GM18909 (cell line): ENCODE measurements around the gene BEND3.
"Not testable (repeated sequence)": the region's sequence is repeated elsewhere in the genome, so short reads cannot be mapped to it uniquely, and the experiment has no call there.

ENCODE experiments used
- ATAC-seq: cut with Tn5 transposase; IDR thresholded peaks from one replicate; pipeline ENCODE4 v1.9.1; 2021; ENCODE audit warnings: mild to moderate bottlenecking; ENCODE audit not compliant: unreplicated experiment, poor library complexity

The BEND3 gene

DNA sequence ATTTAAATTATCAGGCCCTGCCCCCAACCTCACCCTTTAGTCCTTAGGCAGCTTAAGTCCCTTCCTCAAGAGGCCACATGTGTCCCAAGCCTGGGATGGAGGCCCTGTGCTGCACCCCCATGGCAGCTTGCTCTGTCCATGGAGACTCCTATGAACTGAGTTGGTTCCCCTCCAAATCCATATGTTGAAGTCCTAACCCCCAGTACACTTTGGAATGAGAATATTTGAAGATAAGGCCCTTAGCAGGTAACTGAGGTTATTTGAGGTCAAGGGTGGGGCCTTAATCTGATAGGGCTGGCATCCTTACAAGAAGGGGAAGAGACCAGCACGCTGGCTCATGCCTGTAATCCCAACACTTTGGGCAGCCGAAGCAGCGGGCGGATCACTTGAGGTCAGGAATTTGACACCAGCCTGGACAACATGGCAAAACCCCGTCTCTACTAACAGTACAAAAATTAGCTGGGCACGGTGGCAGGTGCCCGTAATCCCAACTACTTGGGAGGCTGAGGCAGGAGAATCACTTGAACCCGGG is 6.7 kb upstream of the BEND3 start:
- no peak for ATAC-seq

DNA sequence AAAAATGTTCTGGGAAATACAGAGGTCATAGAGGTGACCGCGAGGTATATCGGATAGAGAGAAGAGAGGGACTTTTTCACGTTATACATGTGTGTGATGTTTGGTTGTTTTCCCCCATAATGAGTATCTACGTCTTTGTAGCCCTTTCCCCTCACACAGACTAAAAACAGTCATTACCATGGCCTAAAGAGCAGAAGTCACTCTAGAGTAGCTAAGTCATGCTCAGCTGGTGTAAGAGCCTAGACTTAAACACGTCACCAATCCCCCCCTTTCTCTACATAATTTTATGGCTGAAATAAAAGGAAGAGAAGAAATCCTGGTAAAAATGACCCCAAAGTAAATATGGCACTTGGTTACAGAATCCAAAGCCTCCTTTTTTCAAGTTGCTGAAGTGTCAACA is 6.0 kb upstream of the BEND3 start:
- no peak for ATAC-seq

DNA sequence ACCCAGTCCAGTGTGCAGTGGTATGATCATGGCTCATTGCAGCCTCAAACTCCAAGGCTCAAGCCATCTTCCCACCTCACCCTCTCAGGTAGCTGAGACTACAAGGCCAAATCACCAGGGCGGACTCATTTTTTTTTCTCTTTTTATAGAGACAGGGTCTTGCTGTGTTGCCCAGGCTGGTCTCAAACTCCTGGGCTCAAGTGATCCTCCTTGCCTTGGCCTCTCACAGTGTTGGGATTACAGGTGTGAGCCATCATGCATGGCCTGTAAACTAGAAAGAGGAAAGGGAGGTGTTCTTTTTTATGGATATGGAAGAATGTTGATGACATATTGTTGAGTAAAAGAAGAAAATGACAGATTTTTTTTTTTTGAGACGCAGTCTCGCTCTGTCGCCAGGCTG is 5.1 kb upstream of the BEND3 start:
- no peak for ATAC-seq

DNA sequence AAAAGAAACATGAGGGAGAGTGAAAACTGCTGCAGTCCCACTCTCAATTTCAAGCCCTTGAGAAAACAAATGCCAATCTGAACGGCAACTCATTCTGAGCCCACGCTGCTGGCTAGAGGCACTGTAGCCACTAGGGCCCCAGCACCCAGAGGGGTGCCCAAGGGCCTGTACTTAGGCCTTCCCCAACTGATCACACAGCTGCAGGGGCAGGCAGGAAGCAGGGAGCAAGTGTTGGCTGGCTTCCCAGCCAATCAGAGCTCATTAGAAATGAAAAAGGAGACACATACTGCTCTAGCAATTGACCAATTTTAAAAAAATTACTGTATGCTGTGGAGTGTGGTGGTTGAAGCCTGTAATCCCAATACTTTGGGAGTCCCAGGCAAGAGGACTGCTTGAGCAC is 3.7 kb upstream of the BEND3 start:
- no peak for ATAC-seq

DNA sequence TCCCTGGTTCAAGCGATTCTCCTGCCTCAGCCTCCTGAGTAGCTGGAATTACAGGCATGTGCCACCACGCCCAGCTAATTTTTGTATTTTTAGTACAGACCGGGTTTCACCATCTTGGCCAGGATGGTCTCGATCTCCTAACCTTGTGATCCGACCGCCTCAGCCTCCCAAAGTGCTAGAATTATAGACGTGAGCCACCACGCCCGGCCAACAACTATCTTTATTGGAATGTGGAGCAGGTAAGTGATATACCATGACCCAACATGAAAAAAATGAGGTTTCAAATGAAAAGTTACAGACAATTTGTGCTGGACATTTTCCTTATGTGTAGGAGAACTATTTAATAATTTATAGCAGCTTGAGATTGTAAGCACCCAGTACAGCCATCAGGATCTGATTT is 3.2 kb upstream of the BEND3 start:
- not testable (repeated sequence) for ATAC-seq

DNA sequence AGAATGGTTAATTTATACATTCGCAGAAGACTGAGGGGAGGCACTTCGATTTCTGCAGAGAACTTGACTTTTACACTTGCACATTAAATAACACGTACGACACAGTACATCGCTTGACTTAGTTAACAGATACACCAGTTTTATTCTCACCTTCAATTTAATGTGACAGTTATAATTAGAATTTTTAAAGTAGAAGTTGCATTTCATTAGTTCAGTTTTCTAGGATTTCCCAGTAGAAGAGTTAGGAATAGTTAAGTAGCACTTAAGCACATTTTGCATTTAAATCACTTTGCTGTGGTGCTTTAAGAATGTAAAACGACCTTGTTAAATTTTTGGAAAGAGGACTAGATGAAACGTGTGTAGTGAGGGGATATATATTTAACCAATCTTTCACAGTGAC is 1.6 kb upstream of the BEND3 start:
- no peak for ATAC-seq

DNA sequence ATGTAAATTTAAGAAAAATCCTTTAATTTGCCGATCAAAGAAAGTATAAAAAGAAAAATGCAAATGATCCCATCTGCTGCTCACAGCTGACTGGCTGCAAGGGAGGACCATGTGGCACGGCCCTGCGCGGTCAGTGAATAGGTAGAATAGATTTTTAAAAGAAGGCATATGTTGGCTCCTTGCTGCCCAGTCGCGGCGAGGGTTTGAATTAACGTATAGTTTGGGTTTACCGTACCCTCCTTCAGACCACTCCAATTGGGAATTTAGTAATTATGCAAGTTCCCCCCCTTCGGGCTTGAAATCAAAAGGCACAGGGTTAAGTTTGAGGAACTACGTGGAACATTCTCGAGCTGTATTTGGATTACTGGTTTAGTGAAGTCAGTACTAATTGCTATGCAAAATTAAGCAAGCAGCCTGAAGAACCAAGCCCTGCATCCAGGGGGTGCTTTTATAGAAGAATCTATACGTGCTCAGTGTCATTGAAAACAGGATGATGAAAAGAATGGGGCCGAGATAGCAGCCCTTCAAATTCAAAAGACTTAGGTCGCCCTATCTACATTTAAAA is 1.1 kb upstream of the BEND3 start:
- no peak for ATAC-seq

DNA sequence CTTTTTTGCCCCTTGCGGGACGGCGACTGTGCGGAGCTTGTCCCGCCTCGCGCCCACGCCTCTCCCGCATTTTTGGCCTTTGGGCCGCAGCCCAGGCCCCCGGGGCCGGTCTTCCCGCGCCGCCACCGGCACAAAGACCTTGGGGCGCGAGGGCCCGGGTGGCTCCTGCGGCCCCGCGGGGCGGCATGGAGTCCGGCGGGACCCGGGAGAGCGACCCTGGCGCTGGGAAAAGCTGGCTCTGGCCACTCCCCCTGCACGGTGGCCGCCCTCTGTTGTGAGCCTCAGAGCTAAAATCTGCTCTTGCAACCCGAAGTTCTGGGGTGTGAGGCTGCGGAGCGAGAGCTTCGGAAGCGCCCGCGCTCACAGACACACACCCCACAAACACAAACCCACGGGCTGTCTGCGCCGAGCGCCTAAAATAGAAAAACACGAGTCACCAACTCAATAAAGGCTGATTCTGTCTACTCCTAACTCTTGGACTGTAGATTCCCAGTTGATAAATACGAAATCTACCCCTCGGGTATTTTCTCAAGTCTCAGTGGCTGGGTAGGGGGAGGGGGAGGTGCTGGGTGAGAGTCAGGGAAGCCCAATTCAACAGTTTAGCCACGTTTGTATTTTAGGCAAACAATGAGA is 496 bp upstream of the BEND3 start:
- ATAC-seq, result peak; percentile 0

DNA sequence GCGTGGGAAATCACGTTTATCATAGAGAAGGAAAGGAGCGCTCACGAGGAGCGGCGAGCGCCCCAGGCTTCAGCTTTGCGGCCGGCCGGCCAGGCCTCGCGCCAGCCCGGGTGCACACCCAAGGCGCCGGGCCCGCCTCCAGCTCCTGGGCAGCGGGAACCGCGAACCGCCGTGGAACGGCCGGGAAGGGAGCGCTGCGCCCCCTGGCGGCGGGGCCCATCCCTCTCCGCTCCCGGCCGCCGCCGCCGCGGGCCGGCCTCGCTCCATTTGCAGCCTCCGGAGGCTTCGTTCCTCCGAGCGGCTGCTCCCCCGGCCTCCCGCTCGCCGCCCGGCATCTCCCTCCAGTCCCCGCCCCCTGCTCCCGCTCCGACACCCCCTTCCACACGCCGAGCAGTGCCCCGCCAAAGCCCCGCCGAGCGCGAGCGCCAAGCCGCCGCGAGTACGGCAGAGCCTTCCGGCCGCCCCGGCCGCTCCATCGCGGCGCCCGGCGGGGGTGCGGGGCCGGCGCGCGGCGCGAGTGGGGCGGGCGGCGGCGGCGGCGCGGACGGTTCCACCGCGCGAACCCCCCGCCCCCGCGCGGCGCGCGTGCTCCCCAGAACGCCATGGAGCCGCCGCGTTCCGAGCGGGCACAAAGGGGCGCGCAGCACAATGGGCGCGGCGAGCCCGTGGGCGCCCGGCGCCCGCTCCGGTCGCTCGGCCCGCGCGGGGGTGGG is 946 bp downstream of the BEND3 start:
- peak; percentile 76 for ATAC-seq

DNA sequence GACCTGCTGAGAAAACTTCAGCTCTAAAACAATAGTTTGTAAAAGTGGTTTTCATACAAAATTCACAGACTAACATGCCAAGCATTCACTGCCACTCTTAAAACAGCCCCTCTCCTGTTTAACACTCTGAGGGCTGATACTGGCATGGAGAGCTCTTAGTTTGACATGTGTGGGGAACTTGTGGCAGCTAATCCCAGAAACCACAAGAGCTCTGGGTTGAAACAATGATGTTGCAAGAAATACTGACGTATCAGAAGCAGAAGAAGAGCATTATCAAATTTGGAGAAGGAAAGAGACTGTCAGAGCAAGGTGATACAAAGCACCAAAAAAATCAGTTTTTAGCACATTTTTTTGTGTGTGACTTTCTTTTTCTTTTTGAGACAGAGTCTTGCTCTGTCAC is 5.1 kb downstream of the BEND3 start:
- ATAC-seq, result no peak

DNA sequence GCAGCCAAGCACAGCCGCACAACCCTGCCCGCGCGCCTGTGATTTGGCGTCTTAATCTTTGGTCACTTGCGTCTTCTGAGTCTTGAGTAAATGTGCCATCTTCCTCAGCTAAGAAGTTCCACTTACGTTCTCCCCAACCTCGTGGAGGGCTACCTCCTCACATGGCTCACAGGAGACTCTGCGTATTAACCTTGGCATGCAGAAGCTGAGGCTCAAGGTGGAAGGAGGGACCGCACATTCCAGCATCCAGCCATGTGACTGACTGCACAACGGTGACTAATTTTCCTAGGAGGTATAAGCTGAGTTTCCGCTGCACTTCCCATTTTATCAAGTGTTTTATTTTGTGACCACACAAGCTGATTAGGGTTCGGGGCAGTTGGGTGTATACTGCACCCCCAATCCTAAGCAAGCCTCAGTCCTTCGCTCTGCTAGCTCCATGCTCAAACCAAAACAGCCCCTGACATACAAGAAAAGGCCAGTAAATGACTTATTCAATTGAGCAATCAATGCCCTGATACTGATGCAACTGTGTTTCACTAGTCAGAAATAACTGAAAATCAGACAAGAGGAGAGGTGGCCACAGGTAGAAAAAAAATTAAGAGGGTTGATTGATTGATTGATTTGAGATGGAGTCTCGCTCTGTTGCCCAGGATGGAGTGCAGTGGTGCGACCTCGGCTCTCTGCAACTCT is 7.0 kb downstream of the BEND3 start:
- ATAC-seq, result no peak

DNA sequence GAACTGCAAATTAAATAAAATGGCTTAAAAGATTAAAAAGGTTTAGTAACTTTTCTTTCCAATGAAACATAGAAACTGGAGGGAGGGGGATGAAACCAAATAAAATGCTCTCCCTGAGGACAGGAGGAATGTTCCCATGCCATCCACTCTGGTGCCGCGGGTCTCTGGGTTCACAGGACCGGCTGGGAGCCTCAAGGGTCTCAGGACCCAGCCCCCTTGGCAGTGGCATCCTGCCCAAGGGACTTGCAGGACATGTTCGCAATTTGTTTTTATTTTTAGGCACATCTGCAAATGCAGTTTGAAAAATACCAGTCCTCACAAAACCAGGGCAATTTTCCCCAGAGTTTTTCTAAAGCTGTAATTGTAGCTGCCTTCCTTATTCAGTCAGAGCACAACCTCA is 7.5 kb downstream of the BEND3 start:
- ATAC-seq, result no peak

DNA sequence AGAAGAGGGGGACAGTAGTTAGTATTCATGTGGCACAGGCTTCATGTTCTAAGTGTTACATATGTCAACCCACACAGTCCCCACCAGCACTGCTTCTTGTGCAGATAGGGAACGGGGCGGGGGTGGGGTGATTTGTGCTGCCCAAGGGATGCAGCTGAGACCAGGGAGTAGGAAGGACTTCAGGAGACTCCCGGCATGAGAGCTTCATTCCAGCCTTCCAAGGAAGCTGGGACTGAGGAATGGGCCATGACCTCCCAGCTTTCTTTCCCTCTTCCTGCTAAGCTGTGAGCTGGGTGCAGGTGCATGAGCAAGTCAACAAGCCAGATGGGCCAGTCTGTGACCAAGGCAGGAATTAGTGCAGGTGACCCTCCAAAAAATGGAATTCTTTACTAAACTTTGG is 9.2 kb downstream of the BEND3 start:
- no peak for ATAC-seq

DNA sequence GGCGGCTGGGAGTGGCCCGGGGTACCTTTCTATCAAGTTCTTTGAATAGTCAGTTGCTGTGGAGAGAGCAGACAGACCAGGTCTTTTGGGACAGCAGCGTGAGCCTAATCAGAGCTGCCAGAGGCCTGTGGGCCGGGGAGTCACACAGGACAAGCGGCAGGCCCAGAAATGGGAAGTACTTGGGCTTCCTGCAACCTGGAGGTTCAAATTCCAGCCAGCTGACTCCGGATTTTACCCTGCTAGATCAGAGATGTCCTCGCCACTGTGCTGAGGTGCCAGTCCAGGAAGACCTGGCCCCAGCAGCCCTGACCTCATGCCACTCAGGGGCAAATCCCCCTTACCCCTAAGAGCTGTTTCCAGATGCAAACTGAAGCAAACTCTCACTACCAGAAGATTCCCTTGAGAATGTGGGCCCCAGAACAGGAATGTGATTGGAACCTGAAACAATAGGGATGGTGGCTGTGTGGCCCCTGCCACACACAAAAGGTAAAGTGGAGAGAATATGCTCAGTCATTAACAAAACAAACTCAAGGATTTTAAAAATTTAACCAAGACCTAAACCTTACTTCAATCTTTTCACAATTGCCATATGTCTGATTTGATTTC is 9.7 kb downstream of the BEND3 start:
- no peak for ATAC-seq

DNA sequence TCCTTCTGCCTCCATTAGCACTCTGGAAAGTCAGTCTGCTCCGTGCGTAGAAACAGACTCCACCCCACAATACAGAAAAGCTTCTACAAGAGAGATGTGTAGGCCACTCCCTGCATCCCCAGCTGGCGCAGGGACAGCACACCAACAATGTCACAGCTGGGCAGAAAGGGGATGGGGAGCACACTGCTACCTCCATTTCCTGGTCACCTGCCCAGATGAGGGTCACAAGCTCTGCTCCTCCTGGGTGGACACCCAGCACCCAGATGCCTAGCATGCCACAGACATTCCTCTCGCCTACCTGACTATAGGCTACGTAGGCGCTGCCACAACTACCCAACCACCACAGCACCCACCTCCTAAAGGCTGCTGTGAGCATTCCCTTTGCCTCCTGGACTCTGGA is 12.2 kb downstream of the BEND3 start:
- ATAC-seq, result no peak

DNA sequence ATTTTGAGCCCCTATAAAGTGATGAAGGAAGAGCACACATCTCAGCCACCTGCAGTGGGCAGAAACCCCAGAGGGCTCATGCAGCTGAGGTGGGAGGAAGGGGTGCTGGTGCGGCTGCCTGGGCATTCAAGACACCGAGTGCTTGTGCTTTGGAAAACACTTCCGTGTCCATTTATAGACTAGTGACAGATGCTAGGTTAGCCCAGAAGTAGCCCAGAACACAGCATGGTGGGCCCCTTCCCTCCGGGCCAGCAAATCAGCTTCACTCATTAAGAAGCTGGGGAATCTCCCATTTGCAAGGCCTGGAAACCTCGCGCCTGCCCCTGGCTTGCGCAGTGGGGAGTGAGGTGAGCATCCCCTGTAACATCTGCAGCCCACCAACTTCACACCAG is 12.9 kb downstream of the BEND3 start:
- no peak for ATAC-seq

DNA sequence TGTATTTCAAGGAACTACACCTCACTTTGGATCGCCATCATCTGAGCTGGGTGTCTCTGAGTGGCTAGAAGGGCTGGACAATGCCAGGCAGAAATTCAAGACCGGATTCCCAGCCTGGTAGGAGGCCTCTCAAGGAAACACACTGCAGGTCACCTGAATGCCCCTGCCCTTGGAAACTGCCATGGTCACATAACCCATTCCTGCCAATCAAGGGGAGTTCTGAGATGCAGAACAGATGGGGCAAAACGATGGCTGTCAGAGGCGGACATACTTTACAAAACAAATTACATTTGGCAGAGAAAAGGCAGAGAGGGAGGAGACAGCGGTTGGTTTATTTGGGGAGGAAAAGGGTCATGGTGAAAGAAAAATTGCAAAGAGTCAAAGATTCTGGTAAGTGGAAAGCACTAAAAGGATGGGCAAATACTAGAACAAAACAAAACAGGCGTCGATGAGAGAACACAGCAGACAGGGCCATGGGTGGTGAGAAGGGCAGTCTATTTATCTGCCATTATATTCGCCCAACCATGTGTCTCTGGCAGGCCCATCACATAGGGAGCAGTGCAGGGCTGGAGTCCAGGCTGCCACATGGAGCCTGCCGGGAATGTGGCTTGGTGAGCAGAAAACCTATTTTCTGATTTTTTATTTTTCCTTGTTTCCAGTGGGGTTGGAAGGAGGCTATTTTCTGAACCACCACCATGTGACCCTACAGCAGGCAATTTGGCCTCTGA is 13.5 kb downstream of the BEND3 start:
- no peak for ATAC-seq

DNA sequence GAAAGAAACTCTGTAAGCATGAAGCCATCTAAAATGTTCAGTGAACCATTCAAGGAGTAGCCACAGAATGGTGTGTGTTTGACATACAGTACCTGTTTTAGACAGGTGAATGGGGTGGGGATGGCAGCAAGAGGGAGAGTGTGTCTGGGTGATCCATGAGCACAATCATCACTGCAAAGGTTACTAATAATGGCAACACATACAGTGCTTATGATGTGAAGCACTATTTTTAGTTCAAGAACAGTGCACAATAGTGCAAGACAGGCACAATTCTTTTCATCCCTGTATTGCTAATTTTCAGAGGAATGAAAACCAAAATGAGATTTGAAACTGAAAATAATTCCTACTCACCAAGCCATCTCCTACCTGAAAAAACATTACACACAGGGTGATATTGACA is 14.1 kb downstream of the BEND3 start:
- no peak for ATAC-seq

DNA sequence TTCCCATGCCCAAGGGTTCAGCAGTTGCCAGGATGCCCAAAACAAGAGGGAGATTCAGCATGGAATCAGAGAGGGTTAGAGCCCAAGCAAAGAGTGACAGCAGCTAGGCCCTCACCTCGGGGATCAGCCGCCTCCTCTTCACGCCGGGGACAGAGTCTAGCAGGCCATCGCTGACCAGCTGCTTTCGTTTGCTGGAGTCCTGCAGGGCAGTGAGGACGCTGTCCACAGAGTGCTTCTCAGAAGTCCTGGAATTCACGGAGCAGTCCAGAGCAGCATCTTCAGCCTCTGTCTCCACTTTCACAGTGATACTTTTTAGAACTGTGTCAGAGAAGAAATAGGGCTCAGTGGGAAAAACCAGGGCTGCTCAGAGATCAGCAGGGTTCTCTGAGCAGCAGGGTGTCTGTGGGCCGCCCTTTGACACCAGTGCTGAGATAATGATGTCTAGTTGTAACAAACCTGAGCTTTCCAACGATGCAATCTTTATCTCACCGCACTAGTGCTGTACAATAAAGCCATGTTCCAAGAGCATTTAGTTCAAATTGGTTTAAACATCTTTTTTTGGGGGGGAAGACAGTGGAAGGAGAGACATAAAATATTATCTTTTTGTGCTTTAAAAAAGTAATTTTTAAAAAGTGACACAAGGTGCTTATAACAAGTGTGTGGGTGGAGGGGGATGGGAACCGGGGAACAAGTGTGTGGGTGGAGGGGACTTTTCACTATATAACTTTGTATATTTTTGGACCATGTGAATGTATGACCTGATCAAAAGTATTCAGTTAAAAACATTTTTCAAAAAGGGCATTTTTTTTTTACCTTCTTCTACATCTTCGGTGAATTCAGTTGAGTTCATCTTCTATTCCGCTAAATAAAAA is 16.6 kb downstream of the BEND3 start:
- no peak for ATAC-seq
